ENCODE measurements around the gene TMX4. TPM values are rescaled to one million over a fixed set of nuclear protein-coding genes. Genes with fewer than 3 reads are reported as not detected.

The TMX4 gene
- total and polyA plus RNA-seq, 3 donors from 2014 or later: 236 to 290 (median 236) TPM

DNA sequence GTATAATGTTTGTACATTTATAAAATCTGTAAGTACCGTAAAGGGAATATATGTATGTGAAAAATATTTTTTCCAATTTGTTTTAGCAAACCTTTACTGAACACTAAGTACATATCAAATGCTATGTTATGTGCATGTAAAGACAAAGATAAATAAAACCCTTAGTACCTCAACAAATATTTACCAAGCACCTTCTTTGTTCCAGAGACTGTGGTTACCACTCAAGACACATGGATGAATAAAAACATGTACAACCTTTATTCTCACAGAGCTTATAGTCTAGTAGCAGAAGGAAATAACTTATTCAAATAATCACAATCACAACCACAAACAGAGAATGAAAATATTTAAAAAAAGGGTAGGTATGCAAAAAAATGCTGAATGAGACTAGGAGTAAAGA is 17.5 kb downstream of the TMX4 start:
- intact Hi-C loops (cut with DNase I; ENCODE audit: low total_unique reads): no loop called here
- H3K27ac ChIP-seq: no peak overlapping the region
- H3K9me3 ChIP-seq: no peaks in the 10 kb centered on the region
- TF ChIP-seq, protein P1, sequence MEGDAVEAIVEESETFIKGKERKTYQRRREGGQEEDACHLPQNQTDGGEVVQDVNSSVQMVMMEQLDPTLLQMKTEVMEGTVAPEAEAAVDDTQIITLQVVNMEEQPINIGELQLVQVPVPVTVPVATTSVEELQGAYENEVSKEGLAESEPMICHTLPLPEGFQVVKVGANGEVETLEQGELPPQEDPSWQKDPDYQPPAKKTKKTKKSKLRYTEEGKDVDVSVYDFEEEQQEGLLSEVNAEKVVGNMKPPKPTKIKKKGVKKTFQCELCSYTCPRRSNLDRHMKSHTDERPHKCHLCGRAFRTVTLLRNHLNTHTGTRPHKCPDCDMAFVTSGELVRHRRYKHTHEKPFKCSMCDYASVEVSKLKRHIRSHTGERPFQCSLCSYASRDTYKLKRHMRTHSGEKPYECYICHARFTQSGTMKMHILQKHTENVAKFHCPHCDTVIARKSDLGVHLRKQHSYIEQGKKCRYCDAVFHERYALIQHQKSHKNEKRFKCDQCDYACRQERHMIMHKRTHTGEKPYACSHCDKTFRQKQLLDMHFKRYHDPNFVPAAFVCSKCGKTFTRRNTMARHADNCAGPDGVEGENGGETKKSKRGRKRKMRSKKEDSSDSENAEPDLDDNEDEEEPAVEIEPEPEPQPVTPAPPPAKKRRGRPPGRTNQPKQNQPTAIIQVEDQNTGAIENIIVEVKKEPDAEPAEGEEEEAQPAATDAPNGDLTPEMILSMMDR (IDR thresholded peaks at IDR 0.05): no peak
- TF ChIP-seq POLR2A (IDR thresholded peaks at IDR 0.05): no peak
- H3K4me3 ChIP-seq: no peak overlapping the region
- no peak for DNase-seq
- no peaks in the 10 kb centered on the region for H3K36me3 ChIP-seq (ENCODE audit: low read depth, missing control alignments)
- H3K4me1 ChIP-seq: peaks cover 26% of the 10 kb centered on the region
- H3K27me3 ChIP-seq: no peaks in the 10 kb centered on the region
- WGBS, 2 donors: 98% methylated on average over 1 of the region's 1 CpG

DNA sequence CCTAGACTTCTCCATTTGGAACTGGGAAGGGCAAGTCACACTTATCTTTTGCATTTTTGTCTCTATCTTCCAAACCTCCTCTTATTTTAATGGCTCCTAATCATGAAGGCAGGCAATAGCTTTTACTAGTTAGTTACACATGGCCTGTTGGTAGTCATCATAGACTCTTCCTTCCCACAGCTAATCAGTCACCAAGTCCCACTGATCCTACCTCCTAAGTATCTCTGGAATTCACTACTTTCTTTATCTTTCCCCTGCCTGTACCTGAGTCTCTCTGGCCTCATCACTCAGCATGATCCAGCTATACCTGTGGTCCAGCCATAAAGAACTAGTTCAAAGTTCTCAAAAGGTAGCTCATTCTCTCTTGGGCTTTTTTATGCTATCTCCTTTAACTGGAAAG is 18.8 kb downstream of the TMX4 start:
- no peaks in the 10 kb centered on the region for H3K27me3 ChIP-seq
- intact Hi-C loops (cut with DNase I; ENCODE audit: low total_unique reads): no loop called here
- no peaks in the 10 kb centered on the region for H3K9me3 ChIP-seq
- no peaks in the 10 kb centered on the region for H3K36me3 ChIP-seq (ENCODE audit: low read depth, missing control alignments)
- peak overlapping the region; percentile 66 to 69 for H3K27ac ChIP-seq
- TF ChIP-seq POLR2A (IDR thresholded peaks at IDR 0.05): no peak
- TF ChIP-seq, protein P1 (IDR thresholded peaks at IDR 0.05): no peak
- no peak for DNase-seq
- H3K4me3 ChIP-seq: no peak overlapping the region
- H3K4me1 ChIP-seq: peaks cover 35% of the 10 kb centered on the region

DNA sequence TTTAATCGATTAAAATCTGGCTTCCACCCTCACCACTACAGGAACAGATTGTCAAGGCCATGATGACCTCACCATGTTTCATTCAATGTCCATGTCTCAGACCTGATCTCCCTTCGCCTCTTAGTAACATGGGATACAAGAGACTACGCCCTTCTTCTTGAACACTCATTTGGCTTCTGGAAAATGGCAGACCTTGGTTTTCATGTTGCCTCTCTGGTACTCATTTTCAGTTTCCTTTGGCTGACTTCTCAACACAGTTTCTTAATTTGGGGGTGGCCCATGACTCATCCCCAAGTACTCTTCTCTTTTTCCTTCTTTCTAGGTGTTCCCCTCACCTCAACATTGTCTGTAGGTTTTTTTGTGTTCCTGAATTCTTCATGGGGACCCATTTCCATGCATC is 22.7 kb downstream of the TMX4 start:
- H3K27ac ChIP-seq: peak overlapping the region; percentile 29 to 63
- no peaks in the 10 kb centered on the region for H3K27me3 ChIP-seq
- 76 to 80% methylated on average over 3 of the region's 3 CpGs for WGBS, 2 donors
- no peak for DNase-seq
- peaks cover 34% of the 10 kb centered on the region for H3K4me1 ChIP-seq
- TF ChIP-seq, protein P1 (IDR thresholded peaks at IDR 0.05): no peak
- TF ChIP-seq POLR2A (IDR thresholded peaks at IDR 0.05): no peak
- intact Hi-C loops (cut with DNase I; ENCODE audit: low total_unique reads): no loop called here
- no peak overlapping the region for H3K4me3 ChIP-seq
- H3K9me3 ChIP-seq: no peaks in the 10 kb centered on the region
- no peaks in the 10 kb centered on the region for H3K36me3 ChIP-seq (ENCODE audit: low read depth, missing control alignments)

DNA sequence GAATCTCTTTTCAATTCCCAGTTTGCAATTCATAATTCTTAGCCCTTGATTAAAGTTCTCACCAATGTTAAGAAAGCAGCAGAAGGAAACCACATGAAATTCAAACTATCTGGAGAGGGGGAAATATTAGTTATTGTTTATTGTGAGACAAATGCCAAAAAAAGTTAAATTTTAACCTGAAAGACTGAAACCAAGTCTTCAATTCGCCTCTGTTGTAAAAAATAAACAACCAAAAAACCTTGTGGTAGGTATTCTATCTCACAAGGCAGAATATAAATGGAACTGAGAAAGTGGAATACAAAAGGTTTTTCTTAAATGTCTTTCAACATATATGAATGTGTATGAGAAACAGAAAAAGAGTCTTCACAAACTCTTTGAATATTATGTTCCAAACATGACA is 24.8 kb downstream of the TMX4 start:
- no peaks in the 10 kb centered on the region for H3K36me3 ChIP-seq (ENCODE audit: low read depth, missing control alignments)
- H3K9me3 ChIP-seq: no peaks in the 10 kb centered on the region
- H3K27me3 ChIP-seq: no peaks in the 10 kb centered on the region
- DNase-seq: no peak
- peak overlapping the region; percentile 50 to 68 for H3K27ac ChIP-seq
- no peak overlapping the region for H3K4me3 ChIP-seq
- intact Hi-C loops (cut with DNase I; ENCODE audit: low total_unique reads): no loop called here
- 76 to 92% methylated on average over 1 of the region's 1 CpG for WGBS, 2 donors
- peaks cover 16% of the 10 kb centered on the region for H3K4me1 ChIP-seq
- TF ChIP-seq POLR2A (IDR thresholded peaks at IDR 0.05): no peak
- TF ChIP-seq, protein P1 (IDR thresholded peaks at IDR 0.05): no peak

DNA sequence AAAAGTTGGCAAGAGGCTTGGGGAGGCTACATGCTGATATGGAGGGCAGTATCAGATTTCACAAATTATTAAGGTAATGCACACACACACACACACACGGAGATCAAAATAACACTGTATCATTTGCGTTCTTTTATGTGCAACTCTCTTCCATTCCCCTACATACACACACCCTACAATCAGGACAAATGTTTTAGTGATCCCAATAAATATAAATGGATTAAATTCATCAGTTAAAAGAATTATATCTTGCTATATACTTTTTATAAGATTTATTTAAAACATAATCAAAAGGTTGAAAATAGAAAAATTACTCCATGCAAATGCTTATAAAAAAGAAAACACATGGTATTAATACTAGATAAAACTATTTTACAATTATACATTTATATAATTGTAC is 25.9 kb downstream of the TMX4 start:
- no peak overlapping the region for H3K4me3 ChIP-seq
- WGBS, 2 donors: 77 to 85% methylated on average over 2 of the region's 2 CpGs
- intact Hi-C loops (cut with DNase I; ENCODE audit: low total_unique reads): no loop called here
- peak overlapping the region; percentile 0 to 68 for H3K27ac ChIP-seq
- H3K4me1 ChIP-seq: peaks cover 14% of the 10 kb centered on the region
- no peaks in the 10 kb centered on the region for H3K27me3 ChIP-seq
- TF ChIP-seq POLR2A (IDR thresholded peaks at IDR 0.05): no peak
- TF ChIP-seq, protein P1 (IDR thresholded peaks at IDR 0.05): no peak
- no peak for DNase-seq
- no peaks in the 10 kb centered on the region for H3K36me3 ChIP-seq (ENCODE audit: low read depth, missing control alignments)
- H3K9me3 ChIP-seq: no peaks in the 10 kb centered on the region

All from testis (tissue), 3 donors.